ENCODE measurements around the gene KLHL20. TPM values are rescaled to one million over a fixed set of nuclear protein-coding genes. Genes with fewer than 3 reads are reported as not detected.
A peak's percentile ranks its signal among the peaks of the same experiment; 100 is the strongest.

Gene KLHL20
- total and polyA plus RNA-seq, 2 of the 13 experiments (the other 11 are each of a cell fraction or from before 2014, with no cell fraction given) = 7.4 to 14.3 TPM

GRCh38 chr1:173824315-173825081 is 109.7 kb downstream of the KLHL20 start, which contains the start of the genes CENPL and DARS2 (continued):
- peak; percentile 97 for TF ChIP-seq GATAD1 (CRISPR knock-in tag; IDR thresholded peaks at IDR 0.05)
- TF ChIP-seq ZNF687 (CRISPR knock-in tag; IDR thresholded peaks at IDR 0.05) = peak; percentile 76
- TF ChIP-seq TFAP4 (IDR thresholded peaks at IDR 0.05; ENCODE audit: borderline replicate concordance, low read depth) = 0 out of 2 replicates have a peak, but pooled peaks have one; percentile 69
- TF ChIP-seq SP140L (CRISPR knock-in tag; IDR thresholded peaks at IDR 0.05; ENCODE audit: borderline replicate concordance) = no peak
- peak; percentile 92 for TF ChIP-seq ZFP36L1 (CRISPR knock-in tag; IDR thresholded peaks at IDR 0.05)
- peak; percentile 6; the same call in 1 of the 2 replicates for TF ChIP-seq FOSL2 (CRISPR knock-in tag; IDR thresholded peaks at IDR 0.05)
- TF ChIP-seq HOXA3 (CRISPR knock-in tag; IDR thresholded peaks at IDR 0.05) = peak; percentile 98
- TF ChIP-seq YY1 (IDR thresholded peaks at IDR 0.05; ENCODE audit: insufficient read depth, insufficient replicate concordance, low read depth, low read length) = peak; percentile 99
- no peak for TF ChIP-seq MXD1 (CRISPR knock-in tag; IDR thresholded peaks at IDR 0.05)
- TF ChIP-seq MLXIP (CRISPR knock-in tag; IDR thresholded peaks at IDR 0.05; ENCODE audit: borderline replicate concordance) = no peak
- no peak for TF ChIP-seq ISX (CRISPR knock-in tag; conservative IDR thresholded peaks at IDR 0.05)
- TF ChIP-seq JUND (CRISPR knock-in tag; IDR thresholded peaks at IDR 0.05) = no peak
- TF ChIP-seq NPAS2 (CRISPR knock-in tag; IDR thresholded peaks at IDR 0.05; ENCODE audit: borderline replicate concordance) = no peak
- TF ChIP-seq THRA (CRISPR knock-in tag; IDR thresholded peaks at IDR 0.05; ENCODE audit: borderline replicate concordance) = 0 out of 2 replicates have a peak, but pooled peaks have one; percentile 16
- 0 out of 2 replicates have a peak, but pooled peaks have one; percentile 36 for TF ChIP-seq ZSCAN20 (CRISPR knock-in tag; IDR thresholded peaks at IDR 0.05; ENCODE audit: borderline replicate concordance)
- 0 out of 2 replicates have a peak, but pooled peaks have one; percentile 12 for TF ChIP-seq SOX5 (CRISPR knock-in tag; IDR thresholded peaks at IDR 0.05; ENCODE audit: borderline replicate concordance)
- TF ChIP-seq NR0B2 (CRISPR knock-in tag; IDR thresholded peaks at IDR 0.05) = peak; percentile 17; the same call in 1 of the 2 replicates

Measured in HepG2 (cell line).